IMR-90 (cell line): ENCODE data around the gene HNRNPH3. TPM values are rescaled to one million over a fixed set of nuclear protein-coding genes. Genes with fewer than 3 reads are reported as not detected.

Source experiments
- ATAC-seq: fragments of 200-7000 bp; cut with Tn5 transposase; 2 replicates; pipeline ENCODE4 v1.9.1; 2020; ENCODE audit warnings: low read depth, mild to moderate bottlenecking, moderate library complexity
- BruUV-seq: library from RNA; stranded (reverse); fragments of 400-500 nt; replicated peaks from 2 replicates; lab custom pipeline; 2021; lab: Mats Ljungman, UMichigan
- CTCF ChIA-PET: fragments of 300-600 bp; formaldehyde crosslinking; extraction: SDS; loops from one replicate; lab custom pipeline; 2021; ENCODE audit warnings: antibody characterized with exemption; lab: Yijun Ruan, JAX
- POLR2A ChIA-PET: fragments of 300-600 bp; sonication (Branson Sonifier 250); formaldehyde crosslinking; loops from one replicate; lab custom pipeline; 2022; ENCODE audit warnings: antibody characterized with exemption; ENCODE audit not compliant: unreplicated experiment; lab: Charles Lee
- DNase-seq: peaks from one replicate; pipeline ENCODE4 v3.0.0; 2013
- H2AFZ ChIP-seq: replicated peaks from 2 replicates; pipeline ENCODE3; 2013; ENCODE audit warnings: low read length, mild to moderate bottlenecking; ENCODE audit not compliant: poor library complexity
- H2AK5ac ChIP-seq: 2 replicates; pipeline ENCODE4 v1.6.1; 2013; ENCODE audit warnings: low read depth, low read length, inconsistent platforms
- H2AK9ac ChIP-seq: replicated peaks from 2 replicates; pipeline ENCODE3; 2013; ENCODE audit warnings: mild to moderate bottlenecking, low read depth, low read length, moderate library complexity; ENCODE audit not compliant: poor library complexity
- H2BK120ac ChIP-seq: 2 replicates; pipeline ENCODE4 v1.6.1; 2013; ENCODE audit warnings: low read depth, low read length, inconsistent platforms
- H2BK15ac ChIP-seq: 3 replicates; pipeline ENCODE4 v1.6.1; 2013; ENCODE audit warnings: low read depth, low read length, inconsistent platforms
- H2BK20ac ChIP-seq: 2 replicates; pipeline ENCODE4 v1.6.1; 2013; ENCODE audit warnings: low read depth, mild to moderate bottlenecking, inconsistent platforms, low read length, moderate library complexity
- H2BK5ac ChIP-seq: 2 replicates; pipeline ENCODE4 v1.6.1; 2013; ENCODE audit warnings: mild to moderate bottlenecking, low read depth, low read length, inconsistent platforms; ENCODE audit not compliant: poor library complexity, severe bottlenecking
- H3K14ac ChIP-seq: replicated peaks from 2 replicates; pipeline ENCODE4 v1.6.1; 2013; ENCODE audit warnings: low read depth, low read length, inconsistent platforms
- H3K18ac ChIP-seq: 2 replicates; pipeline ENCODE4 v1.6.1; 2013; ENCODE audit warnings: low read depth, low read length, control low read depth
- H3K23ac ChIP-seq: 2 replicates; pipeline ENCODE4 v1.6.1; 2013; ENCODE audit warnings: low read depth, low read length, inconsistent platforms
- H3K27ac ChIP-seq: 2 replicates; pipeline ENCODE4 v1.5.1; 2013; ENCODE audit warnings: mild to moderate bottlenecking, control low read depth, low read length; ENCODE audit not compliant: insufficient read depth
- H3K27me3 ChIP-seq: 2 replicates; pipeline ENCODE4 v1.6.1; 2013; ENCODE audit warnings: low read length; ENCODE audit not compliant: control insufficient read depth, insufficient read depth
- H3K36me3 ChIP-seq: 2 replicates; pipeline ENCODE4 v1.6.1; 2013; ENCODE audit warnings: low read length, mixed read lengths; ENCODE audit not compliant: control insufficient read depth, insufficient read depth
- H3K4ac ChIP-seq: 2 replicates; pipeline ENCODE4 v1.6.1; 2013; ENCODE audit warnings: low read depth, low read length, inconsistent platforms
- H3K4me1 ChIP-seq: 2 replicates; pipeline ENCODE4 v1.6.1; 2013; ENCODE audit warnings: low read length, mixed read lengths; ENCODE audit not compliant: control insufficient read depth, insufficient read depth
- H3K4me2 ChIP-seq: 2 replicates; pipeline ENCODE4 v1.6.1; 2013; ENCODE audit warnings: low read depth, mild to moderate bottlenecking, control low read depth, low read length, moderate library complexity
- H3K4me3 ChIP-seq: 2 replicates; pipeline ENCODE4 v1.5.1; 2013; ENCODE audit warnings: low read depth, mild to moderate bottlenecking, control low read depth, low read length, moderate library complexity; ENCODE audit not compliant: insufficient read depth
- H3K56ac ChIP-seq: 2 replicates; pipeline ENCODE4 v1.6.1; 2013; ENCODE audit warnings: low read length, inconsistent platforms; ENCODE audit not compliant: insufficient read depth; ENCODE audit errors: extremely low read depth
- H3K79me1 ChIP-seq, 2 experiments: 2 replicates each; pipeline ENCODE4 v1.6.1; 2013; ENCODE audit warnings: low read length in 2 of 2, inconsistent platforms in 1 of 2, low read depth in 1 of 2
- H3K9ac ChIP-seq: 2 replicates; pipeline ENCODE4 v1.6.1; 2013; ENCODE audit warnings: low read depth, low read length, control low read depth
- H3K9me1 ChIP-seq: 2 replicates; pipeline ENCODE4 v1.6.1; 2013; ENCODE audit warnings: low read length, inconsistent platforms; ENCODE audit not compliant: insufficient read depth
- H3K9me3 ChIP-seq: 2 replicates; pipeline ENCODE4 v1.6.1; 2013; ENCODE audit warnings: low read length; ENCODE audit not compliant: control insufficient read depth, insufficient read depth
- H4K20me1 ChIP-seq: 2 replicates; pipeline ENCODE4 v1.6.1; 2013; ENCODE audit warnings: low read length, inconsistent platforms; ENCODE audit not compliant: insufficient read depth
- H4K5ac ChIP-seq: 2 replicates; pipeline ENCODE4 v1.6.1; 2013; ENCODE audit warnings: mild to moderate bottlenecking, low read depth, low read length, control low read depth
- H4K8ac ChIP-seq, 2 experiments: 2 replicates each; pipeline ENCODE4 v1.6.1; 2013; ENCODE audit warnings: low read depth in 2 of 2, low read length in 2 of 2, control low read depth in 1 of 2, inconsistent platforms in 1 of 2
- H4K91ac ChIP-seq: 2 replicates; pipeline ENCODE4 v1.6.1; 2013; ENCODE audit warnings: low read depth, low read length, inconsistent platforms; ENCODE audit not compliant: insufficient read depth
- BHLHE40 ChIP-seq: fragments of 150-350 bp; IDR thresholded peaks from 2 replicates; pipeline ENCODE4 v1.6.1; 2016; ENCODE audit warnings: mild to moderate bottlenecking, low read depth, low read length
- CEBPB ChIP-seq: IDR thresholded peaks from 2 replicates; pipeline ENCODE4 v1.6.1; 2012; ENCODE audit warnings: low read depth, low read length, improper control_type of control experiment
- CTCF ChIP-seq: conservative IDR thresholded peaks from 2 replicates; pipeline ENCODE4 v1.5.1; 2012; ENCODE audit warnings: mild to moderate bottlenecking, low read depth, low read length, improper control_type of control experiment
- ELK1 ChIP-seq: fragments of 150-350 bp; IDR thresholded peaks from 2 replicates; pipeline ENCODE4 v1.6.1; 2016; ENCODE audit warnings: low read depth, mild to moderate bottlenecking, low read length, moderate library complexity, borderline replicate concordance
- POLR2A ChIP-seq: IDR thresholded peaks from 2 replicates; pipeline ENCODE4 v1.6.1; 2012; ENCODE audit warnings: mild to moderate bottlenecking, low read depth, low read length
- WGBS, 2 experiments: methylation state at CpG; one replicate each; pipeline versions ENCODE4 v1.1.5 to v1.1.7; 2013; ENCODE audit warnings: missing lambda C conversion rate in 2 of 2; ENCODE audit not compliant: insufficient read length in 1 of 2; ENCODE audit errors: extremely low coverage in 2 of 2; 5-methylcytosine and 5-hydroxymethylcytosine counted together
- dilution Hi-C: fragments of 300-500 bp; cut with HindIII; formaldehyde crosslinking; loops from one replicate; pipeline ENCODE4 v1.14.3; 2018; ENCODE audit warnings: low sequenced_read_pairs; ENCODE audit not compliant: unreplicated experiment
- in situ Hi-C: fragments of 300-500 bp; cut with MboI; formaldehyde crosslinking; loops from 3 replicates; pipeline ENCODE4 v1.14.3; 2019; ENCODE audit warnings: low sequenced_read_pairs, inconsistent platforms, mixed read lengths
- intact Hi-C: fragments of 100-400 bp; cut with micrococcal nuclease; formaldehyde crosslinking; loops from 2 replicates; pipeline ENCODE4 v1.10.0; 2022
- polyA plus RNA-seq, 3 experiments: library from polyadenylated mRNA; depleted of rRNA; stranded (reverse); fragments of >200 nt; gene quantifications; 2 replicates each; pipeline ENCODE4 v1.2.3, GENCODE V29; 2012; ENCODE audit warnings: low replicate concordance in 1 of 3
- total RNA-seq: library from RNA; depleted of rRNA; stranded (reverse); fragments of >200 nt; gene quantifications from 2 replicates; pipeline ENCODE4 v1.2.3, GENCODE V29; 2012; rRNA removed

HNRNPH3 gene
- total and polyA plus RNA-seq, 2 of the 4 experiments (the other 2 are of a cell fraction) = 10.6 to 142 TPM

GRCh38 chr10:68385740-68386139 lies 53.9 kb downstream of the HNRNPH3 start:
- no peak overlapping the region for H2BK15ac ChIP-seq
- dilution Hi-C loops = no loop called here
- in situ Hi-C loops = no loop called here
- no peak overlapping the region for H3K4ac ChIP-seq
- H2BK20ac ChIP-seq = no peak overlapping the region
- no peak overlapping the region for H3K14ac ChIP-seq
- no peak overlapping the region for H4K5ac ChIP-seq
- no peaks in the 10 kb centered on the region for H3K9me3 ChIP-seq
- no peak overlapping the region for H3K18ac ChIP-seq
- H3K9me1 ChIP-seq = no peaks in the 10 kb centered on the region
- H4K8ac ChIP-seq = no peak overlapping the region
- H2BK5ac ChIP-seq = no peak overlapping the region
- no peak for ATAC-seq
- no peak overlapping the region for H2AK5ac ChIP-seq
- no peak overlapping the region for H4K91ac ChIP-seq
- H2AK9ac ChIP-seq = no peak overlapping the region
- ChIA-PET CTCF (interaction anchor here (0.6 to 0.7 kb wide), 2 partner anchors 10 to 18 kb away, joined by 3 to 4 read pairs; no protein-coding TSS in a partner anchor), POLR2A (no interaction called here)
- H3K9ac ChIP-seq = no peak overlapping the region
- BruUV-seq = no TSS peak
- H3K4me3 ChIP-seq = no peak overlapping the region
- no peak overlapping the region for H2AFZ ChIP-seq
- no peak overlapping the region for H2BK120ac ChIP-seq
- H3K4me1 ChIP-seq = no peaks in the 10 kb centered on the region
- TF ChIP-seq CEBPB (peak; percentile 86), BHLHE40 (no peak), CTCF (no peak), ELK1 (no peak), POLR2A (no peak)
- peaks cover 31% of the 10 kb centered on the region for H3K36me3 ChIP-seq
- DNase-seq = no peak
- no peaks in the 10 kb centered on the region for H4K20me1 ChIP-seq
- no peak overlapping the region for H3K4me2 ChIP-seq
- H3K79me1 ChIP-seq = peaks cover 0 to 8% of the 10 kb centered on the region in 2 experiments; a peak in 2 of 4 replicates
- H3K27me3 ChIP-seq = no peaks in the 10 kb centered on the region
- intact Hi-C loops = no loop called here
- no peak overlapping the region for H3K56ac ChIP-seq
- no peak overlapping the region for H3K27ac ChIP-seq
- H3K23ac ChIP-seq = no peak overlapping the region
- no CpG with 5 or more reads among the region's 2 CpGs for WGBS, 2 experiments

Other genes with a start within 250 kb of the HNRNPH3 start
- 12.5 and 13.1 TPM in 2 replicates for gene MYPN, start 222.6 kb upstream of the HNRNPH3 start, total RNA-seq
- gene MYPN, start 222.6 kb upstream of the HNRNPH3 start, polyA plus RNA-seq (2012; rRNA removed) = 7.8 and 8.1 TPM in 2 replicates
- gene ATOH7, start 100.0 kb upstream of the HNRNPH3 start, total RNA-seq = not detected in 2 replicates
- 0.05 TPM in 1 of 2 replicates, not detected in the other for gene ATOH7, start 100.0 kb upstream of the HNRNPH3 start, polyA plus RNA-seq (2012; rRNA removed)
- 5.0 and 5.7 TPM in 2 replicates for gene PBLD, start 864 bp downstream of the HNRNPH3 start, total RNA-seq
- 2.3 and 3.3 TPM in 2 replicates for gene PBLD, start 864 bp downstream of the HNRNPH3 start, polyA plus RNA-seq (2012; rRNA removed)
- gene RUFY2, start 75.2 kb downstream of the HNRNPH3 start, total RNA-seq = 6.8 and 16.4 TPM in 2 replicates
- 5.0 and 6.7 TPM in 2 replicates for gene RUFY2, start 75.2 kb downstream of the HNRNPH3 start, polyA plus RNA-seq (2012; rRNA removed)
- gene DNA2, start 139.9 kb downstream of the HNRNPH3 start, total RNA-seq = 5.6 and 10.0 TPM in 2 replicates
- gene DNA2, start 139.9 kb downstream of the HNRNPH3 start, polyA plus RNA-seq (2012; rRNA removed) = 3.3 and 3.9 TPM in 2 replicates
- 20.6 and 26.7 TPM in 2 replicates for gene SLC25A16, start 195.5 kb downstream of the HNRNPH3 start, total RNA-seq
- gene SLC25A16, start 195.5 kb downstream of the HNRNPH3 start, polyA plus RNA-seq (2012; rRNA removed) = 6.1 and 9.9 TPM in 2 replicates
- 4.3 and 5.6 TPM in 2 replicates for gene TET1, start 228.3 kb downstream of the HNRNPH3 start, total RNA-seq
- 0.76 and 1.0 TPM in 2 replicates for gene TET1, start 228.3 kb downstream of the HNRNPH3 start, polyA plus RNA-seq (2012; rRNA removed)